GM18868 (cell line): ENCODE results near the gene HIC2.
"Not testable (repeated sequence)": the region's sequence is repeated elsewhere in the genome, so short reads cannot be mapped to it uniquely, and the experiment has no call there.

Experiments
- ATAC-seq: cut with Tn5 transposase; IDR thresholded peaks from one replicate; pipeline ENCODE4 v1.9.1; 2021; ENCODE audit warnings: mild to moderate bottlenecking, moderate library complexity; ENCODE audit not compliant: unreplicated experiment

The HIC2 gene

GRCh38 chr22:21489149-21489680 is 72.0 kb downstream of the HIC2 start:
- ATAC-seq: not testable (repeated sequence)

GRCh38 chr22:21490556-21490955 is 73.4 kb downstream of the HIC2 start:
- not testable (repeated sequence) for ATAC-seq

GRCh38 chr22:21492271-21492670 is 75.1 kb downstream of the HIC2 start:
- not testable (repeated sequence) for ATAC-seq

GRCh38 chr22:21493789-21494782 is 76.9 kb downstream of the HIC2 start:
- not testable (repeated sequence) for ATAC-seq

GRCh38 chr22:21497984-21498383 is 80.8 kb downstream of the HIC2 start:
- ATAC-seq: not testable (repeated sequence)

GRCh38 chr22:21498489-21498888 is 81.3 kb downstream of the HIC2 start:
- ATAC-seq: not testable (repeated sequence)

GRCh38 chr22:21499623-21500506 is 82.7 kb downstream of the HIC2 start:
- peak; percentile 43 for ATAC-seq
